DND-41 (cell line): Measurements from ENCODE around the gene MLIP.

Experiments
- CTCF ChIP-seq: IDR thresholded peaks from 2 replicates; pipeline ENCODE4 v1.5.1; 2012; ENCODE audit warnings: borderline replicate concordance, low read length, moderate library complexity, mild to moderate bottlenecking; ENCODE audit not compliant: poor library complexity, severe bottlenecking; ENCODE audit errors: extremely low read depth
- EZH2 ChIP-seq: IDR thresholded peaks from 3 replicates; pipeline ENCODE4 v1.6.1; 2012; ENCODE audit warnings: borderline replicate concordance, low read depth, mild to moderate bottlenecking, moderate library complexity, low read length, inconsistent platforms; ENCODE audit not compliant: severe bottlenecking

GRCh38 chr6:54071821-54072340 is 39.4 kb upstream of the MLIP start:
- TF ChIP-seq CTCF: no peak
- TF ChIP-seq EZH2: no peak
